Liver (tissue), 3 donors: ENCODE measurements around the gene BCAP29.

Source experiments
- FOXA1 ChIP-seq: IDR thresholded peaks from 2 replicates; pipeline ENCODE4 v1.6.1; 2016; ENCODE audit warnings: antibody characterized with exemption
- GABPA ChIP-seq, 2 donors: IDR thresholded peaks in 1 of 2; conservative IDR thresholded peaks in 1 of 2; 2 replicates each; pipeline ENCODE4 v1.6.1; 2016; ENCODE audit warnings: antibody characterized with exemption in 2 of 2, mild to moderate bottlenecking in 1 of 2, moderate library complexity in 1 of 2
- HNF4A ChIP-seq, 2 donors: conservative IDR thresholded peaks; 2 replicates each; pipeline ENCODE4 v1.6.1; 2016; ENCODE audit warnings: antibody characterized with exemption in 2 of 2, mild to moderate bottlenecking in 2 of 2
- JUND ChIP-seq, 2 donors: IDR thresholded peaks; 2 replicates each; pipeline ENCODE4 v1.6.1; 2016; ENCODE audit warnings: antibody characterized with exemption in 2 of 2
- NR2F2 ChIP-seq: IDR thresholded peaks from 2 replicates; pipeline ENCODE4 v1.6.1; 2016; ENCODE audit warnings: antibody characterized with exemption
- RAD21 ChIP-seq, 2 donors: IDR thresholded peaks; 2 replicates each; pipeline ENCODE4 v1.6.1; 2016; ENCODE audit warnings: antibody characterized with exemption in 2 of 2, mild to moderate bottlenecking in 2 of 2
- SP1 ChIP-seq: IDR thresholded peaks from 2 replicates; pipeline ENCODE4 v1.6.1; 2018; ENCODE audit warnings: antibody characterized with exemption, mild to moderate bottlenecking
- TAF1 ChIP-seq: conservative IDR thresholded peaks from 2 replicates; pipeline ENCODE4 v1.6.1; 2016; ENCODE audit warnings: antibody characterized with exemption, mild to moderate bottlenecking
- YY1 ChIP-seq: IDR thresholded peaks from 2 replicates; pipeline ENCODE4 v1.6.1; 2016; ENCODE audit warnings: antibody characterized with exemption, mild to moderate bottlenecking
- TF ChIP-seq, protein P1 (sequence below): IDR thresholded peaks from 2 replicates; pipeline ENCODE4 v1.6.1; 2016; ENCODE audit warnings: antibody characterized with exemption, mild to moderate bottlenecking
- TF ChIP-seq, protein P2 (sequence below): fragments of 150-350 bp; IDR thresholded peaks from 2 replicates; pipeline ENCODE4 v1.5.1; 2017; ENCODE audit warnings: improper control_type of control experiment, low read depth, low read length; ENCODE audit not compliant: missing input control
- TF ChIP-seq, protein P3 (sequence below): IDR thresholded peaks from 2 replicates; pipeline ENCODE4 v1.6.1; 2016; ENCODE audit warnings: antibody characterized with exemption
- TF ChIP-seq, protein P4 (sequence below): IDR thresholded peaks from 2 replicates; pipeline ENCODE4 v1.6.1; 2016; ENCODE audit warnings: antibody characterized with exemption
- TF ChIP-seq, protein P5 (sequence below): IDR thresholded peaks from 2 replicates; pipeline ENCODE4 v1.6.1; 2016; ENCODE audit warnings: antibody characterized with exemption
- donor health status: healthy.
- donor health status: healthy.

DNA sequence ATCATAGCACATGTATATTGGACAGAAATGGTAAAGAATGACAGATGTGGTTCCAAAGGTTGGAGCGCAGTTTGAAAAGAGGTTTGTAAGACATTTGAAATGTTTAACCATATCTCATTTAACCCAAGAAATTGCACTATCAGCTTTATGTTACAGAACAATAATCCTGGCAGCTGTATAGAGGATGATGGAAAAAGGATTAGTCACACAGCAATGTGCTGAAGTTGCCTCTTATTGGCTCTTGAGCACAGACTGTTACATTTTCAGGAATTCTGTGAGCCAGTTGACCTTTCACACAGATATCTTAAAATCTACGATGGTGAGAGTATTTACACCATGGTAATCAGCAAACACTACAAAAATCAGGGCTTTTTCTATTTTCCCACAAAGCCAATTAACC lies 20.2 kb upstream of the BCAP29 start:
- TF ChIP-seq, protein P1, sequence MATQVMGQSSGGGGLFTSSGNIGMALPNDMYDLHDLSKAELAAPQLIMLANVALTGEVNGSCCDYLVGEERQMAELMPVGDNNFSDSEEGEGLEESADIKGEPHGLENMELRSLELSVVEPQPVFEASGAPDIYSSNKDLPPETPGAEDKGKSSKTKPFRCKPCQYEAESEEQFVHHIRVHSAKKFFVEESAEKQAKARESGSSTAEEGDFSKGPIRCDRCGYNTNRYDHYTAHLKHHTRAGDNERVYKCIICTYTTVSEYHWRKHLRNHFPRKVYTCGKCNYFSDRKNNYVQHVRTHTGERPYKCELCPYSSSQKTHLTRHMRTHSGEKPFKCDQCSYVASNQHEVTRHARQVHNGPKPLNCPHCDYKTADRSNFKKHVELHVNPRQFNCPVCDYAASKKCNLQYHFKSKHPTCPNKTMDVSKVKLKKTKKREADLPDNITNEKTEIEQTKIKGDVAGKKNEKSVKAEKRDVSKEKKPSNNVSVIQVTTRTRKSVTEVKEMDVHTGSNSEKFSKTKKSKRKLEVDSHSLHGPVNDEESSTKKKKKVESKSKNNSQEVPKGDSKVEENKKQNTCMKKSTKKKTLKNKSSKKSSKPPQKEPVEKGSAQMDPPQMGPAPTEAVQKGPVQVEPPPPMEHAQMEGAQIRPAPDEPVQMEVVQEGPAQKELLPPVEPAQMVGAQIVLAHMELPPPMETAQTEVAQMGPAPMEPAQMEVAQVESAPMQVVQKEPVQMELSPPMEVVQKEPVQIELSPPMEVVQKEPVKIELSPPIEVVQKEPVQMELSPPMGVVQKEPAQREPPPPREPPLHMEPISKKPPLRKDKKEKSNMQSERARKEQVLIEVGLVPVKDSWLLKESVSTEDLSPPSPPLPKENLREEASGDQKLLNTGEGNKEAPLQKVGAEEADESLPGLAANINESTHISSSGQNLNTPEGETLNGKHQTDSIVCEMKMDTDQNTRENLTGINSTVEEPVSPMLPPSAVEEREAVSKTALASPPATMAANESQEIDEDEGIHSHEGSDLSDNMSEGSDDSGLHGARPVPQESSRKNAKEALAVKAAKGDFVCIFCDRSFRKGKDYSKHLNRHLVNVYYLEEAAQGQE: no peak
- TF ChIP-seq, protein P2, sequence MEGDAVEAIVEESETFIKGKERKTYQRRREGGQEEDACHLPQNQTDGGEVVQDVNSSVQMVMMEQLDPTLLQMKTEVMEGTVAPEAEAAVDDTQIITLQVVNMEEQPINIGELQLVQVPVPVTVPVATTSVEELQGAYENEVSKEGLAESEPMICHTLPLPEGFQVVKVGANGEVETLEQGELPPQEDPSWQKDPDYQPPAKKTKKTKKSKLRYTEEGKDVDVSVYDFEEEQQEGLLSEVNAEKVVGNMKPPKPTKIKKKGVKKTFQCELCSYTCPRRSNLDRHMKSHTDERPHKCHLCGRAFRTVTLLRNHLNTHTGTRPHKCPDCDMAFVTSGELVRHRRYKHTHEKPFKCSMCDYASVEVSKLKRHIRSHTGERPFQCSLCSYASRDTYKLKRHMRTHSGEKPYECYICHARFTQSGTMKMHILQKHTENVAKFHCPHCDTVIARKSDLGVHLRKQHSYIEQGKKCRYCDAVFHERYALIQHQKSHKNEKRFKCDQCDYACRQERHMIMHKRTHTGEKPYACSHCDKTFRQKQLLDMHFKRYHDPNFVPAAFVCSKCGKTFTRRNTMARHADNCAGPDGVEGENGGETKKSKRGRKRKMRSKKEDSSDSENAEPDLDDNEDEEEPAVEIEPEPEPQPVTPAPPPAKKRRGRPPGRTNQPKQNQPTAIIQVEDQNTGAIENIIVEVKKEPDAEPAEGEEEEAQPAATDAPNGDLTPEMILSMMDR: no peak
- TF ChIP-seq, protein P3, sequence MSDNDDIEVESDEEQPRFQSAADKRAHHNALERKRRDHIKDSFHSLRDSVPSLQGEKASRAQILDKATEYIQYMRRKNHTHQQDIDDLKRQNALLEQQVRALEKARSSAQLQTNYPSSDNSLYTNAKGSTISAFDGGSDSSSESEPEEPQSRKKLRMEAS: no peak
- TF ChIP-seq JUND (IDR thresholded peaks at IDR 0.05) (no peak), RAD21 (IDR thresholded peaks at IDR 0.05) (no peak), FOXA1 (no peak), NR2F2 (no peak), TAF1 (no peak), GABPA (IDR thresholded peaks at IDR 0.05 in 1 of 2, conservative IDR thresholded peaks at IDR 0.05 in 1 of 2) (no peak), YY1 (no peak), HNF4A (conservative IDR thresholded peaks at IDR 0.05) (no peak), SP1 (no peak)
- TF ChIP-seq, protein P4, sequence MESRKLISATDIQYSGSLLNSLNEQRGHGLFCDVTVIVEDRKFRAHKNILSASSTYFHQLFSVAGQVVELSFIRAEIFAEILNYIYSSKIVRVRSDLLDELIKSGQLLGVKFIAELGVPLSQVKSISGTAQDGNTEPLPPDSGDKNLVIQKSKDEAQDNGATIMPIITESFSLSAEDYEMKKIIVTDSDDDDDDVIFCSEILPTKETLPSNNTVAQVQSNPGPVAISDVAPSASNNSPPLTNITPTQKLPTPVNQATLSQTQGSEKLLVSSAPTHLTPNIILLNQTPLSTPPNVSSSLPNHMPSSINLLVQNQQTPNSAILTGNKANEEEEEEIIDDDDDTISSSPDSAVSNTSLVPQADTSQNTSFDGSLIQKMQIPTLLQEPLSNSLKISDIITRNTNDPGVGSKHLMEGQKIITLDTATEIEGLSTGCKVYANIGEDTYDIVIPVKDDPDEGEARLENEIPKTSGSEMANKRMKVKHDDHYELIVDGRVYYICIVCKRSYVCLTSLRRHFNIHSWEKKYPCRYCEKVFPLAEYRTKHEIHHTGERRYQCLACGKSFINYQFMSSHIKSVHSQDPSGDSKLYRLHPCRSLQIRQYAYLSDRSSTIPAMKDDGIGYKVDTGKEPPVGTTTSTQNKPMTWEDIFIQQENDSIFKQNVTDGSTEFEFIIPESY: no peak
- TF ChIP-seq, protein P5, sequence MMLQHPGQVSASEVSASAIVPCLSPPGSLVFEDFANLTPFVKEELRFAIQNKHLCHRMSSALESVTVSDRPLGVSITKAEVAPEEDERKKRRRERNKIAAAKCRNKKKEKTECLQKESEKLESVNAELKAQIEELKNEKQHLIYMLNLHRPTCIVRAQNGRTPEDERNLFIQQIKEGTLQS: no peak
